Measurements from ENCODE around the gene L3MBTL2. TPM values are rescaled to one million over a fixed set of nuclear protein-coding genes. Genes with fewer than 3 reads are reported as not detected.

The L3MBTL2 gene
- total and polyA plus RNA-seq, 10 of the 15 experiments (the other 5 are each of a cell fraction or from before 2014, with no cell fraction given): 13.2 to 37.6 (median 28.2) TPM

GRCh38 chr22:41252365-41252764, 47.3 kb downstream of the L3MBTL2 start (continued):
- TF ChIP-seq BCLAF1 (IDR thresholded peaks at IDR 0.05) (no peak), ZBED1 (IDR thresholded peaks at IDR 0.05; ENCODE audit: borderline replicate concordance) (no peak), SIN3A (IDR thresholded peaks at IDR 0.05; ENCODE audit: low read depth, low read length) (no peak), MEF2A (IDR thresholded peaks at IDR 0.05; ENCODE audit: insufficient read depth, low read depth, low read length) (no peak), STAT3 (IDR thresholded peaks at IDR 0.05; ENCODE audit: low read depth, low read length) (no peak), HDAC6 (IDR thresholded peaks at IDR 0.05; ENCODE audit: unreplicated experiment) (no peak), MYC (IDR thresholded peaks at IDR 0.05; ENCODE audit: insufficient read depth, insufficient read length, insufficient replicate concordance, low read length, severe bottlenecking) (no peak), EED (IDR thresholded peaks at IDR 0.05; ENCODE audit: low read depth) (no peak), STAT1 (conservative IDR thresholded peaks at IDR 0.05) (no peak), IKZF1 (conservative IDR thresholded peaks at IDR 0.05) (no peak), CREM (IDR thresholded peaks at IDR 0.05; ENCODE audit: low read depth) (no peak), BHLHE40 (IDR thresholded peaks at IDR 0.05; ENCODE audit: borderline replicate concordance in 1 of 2, low read depth in 2 of 2, low read length in 1 of 2) (no peak)

GRCh38 chr22:41254230-41254629, 49.1 kb downstream of the L3MBTL2 start:
- no peak overlapping the region for H2AFZ ChIP-seq (ENCODE audit: control insufficient read depth, low read depth, low read length)
- H3K36me3 ChIP-seq (ENCODE audit: control insufficient read depth in 2 of 2, insufficient read depth in 2 of 2, low read length in 1 of 2): peaks cover 14 to 59% of the 10 kb centered on the region in 2 experiments
- in situ Hi-C loops (cut with MboI): no loop called here
- intact Hi-C loops (cut with micrococcal nuclease; ENCODE audit: unreplicated experiment): no loop called here
- H4K20me1 ChIP-seq (ENCODE audit: control insufficient read depth, insufficient read depth): no peaks in the 10 kb centered on the region
- H3K9me3 ChIP-seq (replicated peaks; ENCODE audit: control insufficient read depth, insufficient read depth, low read length): no peaks in the 10 kb centered on the region
- no peak for ATAC-seq
- H3K9ac ChIP-seq (ENCODE audit: control insufficient read depth, insufficient read depth, low read length): no peak overlapping the region
- POLR2A ChIA-PET: no interaction called here
- no peak for DNase-seq (ENCODE audit: low read depth, low spot score)
- H3K27me3 ChIP-seq (replicated peaks in 1 of 2; ENCODE audit: control insufficient read depth in 2 of 2, insufficient read depth in 2 of 2, low read length in 1 of 2): no peaks in the 10 kb centered on the region
- CTCF ChIA-PET: interaction anchor here (1.1 kb wide), 1 partner anchor 16 kb away, joined by 4 read pairs; no protein-coding TSS in a partner anchor
- H3K4me3 ChIP-seq: no peak overlapping the region
- no peak overlapping the region for H3K27ac ChIP-seq (ENCODE audit: control insufficient read depth, insufficient read depth)
- WGBS (ENCODE audit: insufficient coverage, insufficient replicate concordance, low lambda C conversion rate, missing lambda C conversion rate): 84% methylated on average over 6 of the region's 7 CpGs
- no peaks in the 10 kb centered on the region for H3K4me1 ChIP-seq (ENCODE audit: control insufficient read depth, insufficient read depth, low read length)
- SMC1A ChIA-PET (ENCODE audit: uncharacterized antibody, unreplicated experiment): no interaction called here
- no peak for FAIRE-seq
- RAD21 ChIA-PET (ENCODE audit: unreplicated experiment): no interaction called here
- no TSS peak for BruUV-seq (replicated peaks)
- no peak overlapping the region for H3K4me2 ChIP-seq (ENCODE audit: control insufficient read depth, insufficient read depth)
- H3K79me2 ChIP-seq (ENCODE audit: control insufficient read depth, insufficient read depth, low read length): no peaks in the 10 kb centered on the region
- TF ChIP-seq ZNF622 (IDR thresholded peaks at IDR 0.05): no peak
- no peak for TF ChIP-seq JUNB (IDR thresholded peaks at IDR 0.05)
- no peak for TF ChIP-seq BCL11A (IDR thresholded peaks at IDR 0.05; ENCODE audit: low read depth, low read length)
- TF ChIP-seq MTA3 (IDR thresholded peaks at IDR 0.05; ENCODE audit: borderline replicate concordance, low read length): no peak
- TF ChIP-seq PAX8 (IDR thresholded peaks at IDR 0.05): no peak
- TF ChIP-seq TCF3 (IDR thresholded peaks at IDR 0.05; ENCODE audit: borderline replicate concordance, insufficient read depth, low read depth, low read length): no peak
- no peak for TF ChIP-seq TARDBP (IDR thresholded peaks at IDR 0.05; ENCODE audit: borderline replicate concordance)
- TF ChIP-seq HSF1 (IDR thresholded peaks at IDR 0.05; ENCODE audit: low read depth, low read length): no peak
- TF ChIP-seq ZSCAN29 (IDR thresholded peaks at IDR 0.05): no peak
- TF ChIP-seq ZNF217 (IDR thresholded peaks at IDR 0.05): no peak
- TF ChIP-seq CBFB (IDR thresholded peaks at IDR 0.05; ENCODE audit: low read depth): no peak
- no peak for TF ChIP-seq HDGF (IDR thresholded peaks at IDR 0.05)

Measured in GM12878 (cell line).